ENCODE results near the gene KRT32. TPM values are rescaled to one million over a fixed set of nuclear protein-coding genes. Genes with fewer than 3 reads are reported as not detected.

KRT32 gene
- total RNA-seq, 2 donors from 2014 or later: not detected

DNA sequence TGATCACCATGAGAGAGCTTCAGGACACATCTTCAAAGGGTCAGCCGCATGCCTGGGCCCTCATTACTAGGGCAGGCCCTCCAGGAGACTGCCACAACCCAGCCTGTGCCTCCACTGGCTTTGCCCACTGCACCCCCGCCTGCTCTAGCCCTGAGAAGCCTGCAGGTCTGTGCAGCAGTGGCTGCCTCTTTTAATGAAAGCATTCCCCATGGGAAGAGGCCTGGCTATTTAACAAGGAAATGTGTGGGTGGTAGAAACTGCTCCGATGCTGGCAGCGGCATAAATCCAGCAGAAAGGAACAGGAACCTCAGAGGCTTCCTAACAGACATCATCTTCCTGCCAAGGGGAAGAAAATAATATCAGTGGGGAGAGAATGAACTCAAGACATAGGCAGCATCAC lies 375 bp upstream of the KRT32 start:
- no peaks in the 10 kb centered on the region for H3K27me3 ChIP-seq
- H3K36me3 ChIP-seq: no peaks in the 10 kb centered on the region
- DNase-seq (ENCODE audit: low spot score): no peak
- no peak overlapping the region for H3K4me3 ChIP-seq
- H3K9me3 ChIP-seq: peaks cover 0 to 33% of the 10 kb centered on the region in 2 donors
- no peak overlapping the region for H3K27ac ChIP-seq
- peaks cover 0 to 7% of the 10 kb centered on the region in 2 donors for H3K4me1 ChIP-seq
- no peak for TF ChIP-seq CTCF (IDR thresholded peaks at IDR 0.05)

GRCh38 chr17:41464682-41465081 lies 2.5 kb downstream of the KRT32 start:
- no peaks in the 10 kb centered on the region for H3K36me3 ChIP-seq
- H3K27me3 ChIP-seq: no peaks in the 10 kb centered on the region
- peak; percentile 64 for DNase-seq (ENCODE audit: low spot score)
- no peak overlapping the region for H3K4me3 ChIP-seq
- TF ChIP-seq CTCF (IDR thresholded peaks at IDR 0.05): no peak
- peaks cover 0 to 7% of the 10 kb centered on the region in 2 donors for H3K4me1 ChIP-seq
- H3K9me3 ChIP-seq: peaks cover 0 to 20% of the 10 kb centered on the region in 2 donors
- H3K27ac ChIP-seq: no peak overlapping the region

DNA sequence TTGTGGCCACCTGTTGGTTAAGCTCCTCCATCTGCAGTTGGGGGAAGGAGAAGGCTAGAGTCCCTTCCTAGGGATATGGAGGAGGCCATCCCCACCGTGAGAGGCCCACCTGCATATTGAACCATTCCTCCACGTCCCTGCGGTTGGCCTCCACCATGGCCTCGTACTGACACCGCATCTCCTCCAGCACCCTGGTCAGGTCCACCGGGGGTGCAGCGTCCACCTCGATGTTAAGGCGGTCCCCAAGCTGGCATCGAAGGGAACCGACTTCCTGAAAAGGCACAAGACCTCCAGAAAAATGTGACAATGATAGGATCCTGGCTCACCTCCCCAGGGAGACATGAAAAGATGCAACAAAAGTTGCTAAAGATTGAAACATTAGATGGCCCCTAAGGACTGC lies 3.0 kb downstream of the KRT32 start:
- Histone ChIP-seq H3K4me1 (peaks cover 0 to 7% of the 10 kb centered on the region in 2 donors), H3K36me3 (no peaks in the 10 kb centered on the region), H3K4me3 (no peak overlapping the region), H3K9me3 (peaks cover 0 to 19% of the 10 kb centered on the region in 2 donors), H3K27me3 (no peaks in the 10 kb centered on the region), H3K27ac (no peak overlapping the region)
- TF ChIP-seq CTCF (IDR thresholded peaks at IDR 0.05): no peak
- DNase-seq (ENCODE audit: low spot score): no peak

DNA sequence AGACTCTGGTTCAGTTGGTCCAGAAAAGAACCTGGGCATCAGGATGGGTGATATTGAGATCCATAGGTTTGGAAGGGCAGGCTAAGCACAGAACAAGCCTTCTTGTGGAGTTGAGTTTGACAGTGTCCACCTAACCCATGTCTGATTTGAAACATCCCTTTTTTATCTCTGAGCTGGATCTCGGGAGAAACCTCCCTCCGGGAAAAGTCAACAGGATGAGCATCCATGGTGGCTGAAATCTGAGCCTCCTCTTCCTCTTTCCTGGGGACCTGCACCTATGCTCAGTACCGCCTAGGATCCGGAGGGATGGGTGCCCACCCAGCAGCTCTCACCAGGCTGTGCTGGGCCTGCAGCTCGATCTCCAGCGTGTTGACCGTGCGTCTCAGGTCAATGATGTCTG lies 3.4 kb downstream of the KRT32 start:
- H3K4me3 ChIP-seq: no peak overlapping the region
- no peak overlapping the region for H3K27ac ChIP-seq
- peaks cover 0 to 7% of the 10 kb centered on the region in 2 donors for H3K4me1 ChIP-seq
- H3K36me3 ChIP-seq: no peaks in the 10 kb centered on the region
- H3K27me3 ChIP-seq: no peaks in the 10 kb centered on the region
- H3K9me3 ChIP-seq: peaks cover 0 to 15% of the 10 kb centered on the region in 2 donors
- no peak for TF ChIP-seq CTCF (IDR thresholded peaks at IDR 0.05)
- no peak for DNase-seq (ENCODE audit: low spot score)

GRCh38 chr17:41462705-41463104 lies 4.5 kb downstream of the KRT32 start:
- TF ChIP-seq CTCF (IDR thresholded peaks at IDR 0.05): no peak
- Histone ChIP-seq H3K4me1 (peaks cover 0 to 7% of the 10 kb centered on the region in 2 donors), H3K27ac (no peak overlapping the region), H3K27me3 (no peaks in the 10 kb centered on the region), H3K4me3 (no peak overlapping the region), H3K9me3 (peaks cover 0 to 5% of the 10 kb centered on the region in 2 donors), H3K36me3 (no peaks in the 10 kb centered on the region)
- DNase-seq (ENCODE audit: low spot score): no peak

DNA sequence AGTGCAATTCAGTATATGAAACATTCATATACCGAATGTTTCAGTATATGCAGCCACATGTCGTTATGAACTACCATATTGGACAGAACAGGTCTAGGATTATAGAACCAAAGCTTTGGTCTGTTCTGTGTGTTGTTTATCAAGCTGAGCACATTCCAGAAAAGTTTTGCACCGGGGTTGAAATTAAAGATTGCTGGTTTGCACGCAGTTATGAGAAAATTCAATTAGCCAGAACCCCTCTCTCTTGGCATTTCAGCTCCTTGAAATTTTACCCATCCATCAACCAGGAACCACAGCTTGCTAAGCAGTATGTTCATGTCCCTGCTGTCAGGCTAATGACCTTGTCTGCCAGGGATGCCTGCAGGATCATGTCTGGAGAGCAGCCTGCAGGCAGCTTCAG lies 9.5 kb downstream of the KRT32 start:
- H3K27me3 ChIP-seq: no peaks in the 10 kb centered on the region
- TF ChIP-seq CTCF (IDR thresholded peaks at IDR 0.05): no peak
- H3K9me3 ChIP-seq: no peaks in the 10 kb centered on the region

More for the DNA sequence above, 9.5 kb downstream of the KRT32 start:
- no peaks in the 10 kb centered on the region for H3K36me3 ChIP-seq
- H3K27ac ChIP-seq: no peak overlapping the region
- no peak overlapping the region for H3K4me3 ChIP-seq
- no peak for DNase-seq (ENCODE audit: low spot score)
- H3K4me1 ChIP-seq: no peaks in the 10 kb centered on the region
